HG03095 (cell line): ENCODE measurements around the gene ADCY9.
"Not testable (repeated sequence)": the region's sequence is repeated elsewhere in the genome, so short reads cannot be mapped to it uniquely, and the experiment has no call there.

Experiments
- ATAC-seq: cut with Tn5 transposase; IDR thresholded peaks from one replicate; pipeline ENCODE4 v1.9.1; 2021; ENCODE audit warnings: moderate library complexity; ENCODE audit not compliant: unreplicated experiment

ADCY9 gene

DNA sequence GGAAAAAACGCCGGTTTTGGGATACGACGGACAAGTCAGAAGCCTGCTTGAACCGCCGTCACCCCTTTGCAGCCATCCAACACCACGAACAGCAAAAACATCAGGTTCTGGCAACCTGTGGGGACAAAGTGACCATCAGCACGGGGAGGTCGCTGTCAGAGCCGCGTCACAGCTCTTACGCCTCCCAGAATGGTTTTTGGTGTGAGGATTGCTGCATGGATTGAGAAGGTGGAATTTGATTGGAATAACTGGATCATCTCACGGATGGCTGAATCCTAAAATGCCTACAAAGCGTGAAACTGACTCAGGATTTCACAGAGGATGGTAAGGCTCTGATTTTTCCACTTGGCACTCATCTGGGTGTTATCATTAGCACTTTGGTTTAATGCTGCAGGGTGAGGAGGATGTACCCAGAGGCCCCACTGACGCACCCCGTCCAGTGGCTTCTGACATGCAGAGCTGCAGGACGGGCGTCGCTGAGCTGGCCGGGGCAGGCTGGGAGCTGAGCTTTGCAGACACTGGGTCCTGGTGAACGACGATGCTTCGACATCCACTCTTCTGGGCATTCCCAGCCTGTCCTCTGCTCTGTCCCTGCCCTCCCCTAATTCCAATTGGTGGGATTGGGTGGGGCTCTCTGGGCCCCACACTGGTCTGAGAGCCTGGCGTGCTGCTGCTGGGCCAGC, 162.4 kb downstream of the ADCY9 start:
- no peak for ATAC-seq

DNA sequence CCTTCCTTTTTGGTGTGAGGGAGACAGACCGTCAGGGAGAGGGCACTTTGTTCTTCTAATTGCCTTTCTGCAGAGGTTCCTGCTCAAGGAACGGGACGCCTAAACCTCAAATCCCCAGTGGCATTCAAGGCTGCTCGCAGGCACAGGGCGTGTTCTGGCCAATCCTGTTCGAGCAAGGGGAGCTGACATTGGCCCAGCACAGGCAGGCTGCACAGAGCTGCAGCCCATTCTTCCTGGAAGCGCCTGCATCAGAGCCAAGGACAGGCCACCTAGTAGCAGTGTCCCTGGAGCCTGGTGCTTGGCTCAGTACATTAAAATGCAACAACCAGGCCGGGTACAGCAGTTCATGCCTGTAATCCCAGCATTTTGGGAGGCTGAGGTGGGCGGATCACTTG, 163.5 kb downstream of the ADCY9 start:
- ATAC-seq = no peak

DNA sequence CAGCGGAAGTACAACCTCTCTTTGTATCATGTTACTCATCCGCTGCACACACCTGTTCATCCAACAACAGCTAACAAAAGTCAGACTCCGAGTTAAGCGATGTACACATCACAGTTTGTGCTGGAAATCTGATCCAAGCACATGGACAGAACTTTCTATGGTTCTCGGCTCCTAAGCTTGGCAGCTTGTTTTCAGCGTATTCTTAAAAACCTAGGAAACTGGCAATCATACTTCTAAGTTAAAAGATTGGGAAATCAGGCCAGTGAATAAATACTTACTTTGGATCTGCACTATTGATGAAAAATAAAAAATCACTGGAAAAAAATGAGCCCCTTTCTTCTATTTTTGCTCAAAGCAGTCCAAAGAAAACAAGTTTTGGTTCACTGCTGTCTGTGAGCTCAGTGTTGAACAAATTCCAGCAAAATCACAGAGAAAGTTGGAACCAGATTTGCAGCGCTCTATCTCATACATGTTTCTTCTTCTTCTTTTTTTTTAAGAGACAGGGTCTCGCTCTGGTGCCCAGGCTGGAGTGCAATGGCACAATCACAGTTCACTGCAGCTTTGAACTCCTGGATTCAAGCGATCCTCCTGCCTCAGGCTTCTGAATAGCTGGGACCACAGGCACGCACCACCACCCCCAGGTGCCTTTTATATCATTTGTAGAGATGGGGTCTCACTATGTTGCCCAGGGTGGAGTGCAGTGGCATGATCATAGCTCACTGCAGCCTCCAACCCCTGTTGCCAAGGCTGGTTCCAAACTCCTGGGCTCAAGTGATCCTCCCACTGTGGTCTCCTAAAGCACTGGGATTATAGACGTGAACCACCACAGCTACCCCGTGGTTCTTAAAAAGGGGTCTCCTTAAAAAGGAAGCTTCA, 164.1 kb downstream of the ADCY9 start:
- no peak for ATAC-seq

DNA sequence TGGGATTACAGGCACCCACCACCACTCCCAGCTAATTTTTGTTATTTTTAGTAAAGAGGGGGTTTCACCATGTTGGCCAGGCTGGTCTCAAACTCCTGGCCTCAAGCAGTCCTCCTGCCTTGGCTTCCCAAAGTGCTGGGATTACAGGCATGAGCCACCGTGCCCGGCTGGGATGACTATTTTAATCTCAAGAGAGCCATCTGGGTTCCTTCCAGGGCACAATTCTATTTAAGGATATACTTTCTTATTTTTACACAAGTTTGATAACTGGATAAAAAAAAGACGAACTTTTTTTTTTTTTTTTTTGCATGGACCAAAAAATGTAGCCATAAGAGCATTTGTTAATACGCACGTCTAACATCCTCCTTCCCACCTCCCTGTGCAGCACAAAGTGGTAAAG, 164.9 kb downstream of the ADCY9 start:
- not testable (repeated sequence) for ATAC-seq

DNA sequence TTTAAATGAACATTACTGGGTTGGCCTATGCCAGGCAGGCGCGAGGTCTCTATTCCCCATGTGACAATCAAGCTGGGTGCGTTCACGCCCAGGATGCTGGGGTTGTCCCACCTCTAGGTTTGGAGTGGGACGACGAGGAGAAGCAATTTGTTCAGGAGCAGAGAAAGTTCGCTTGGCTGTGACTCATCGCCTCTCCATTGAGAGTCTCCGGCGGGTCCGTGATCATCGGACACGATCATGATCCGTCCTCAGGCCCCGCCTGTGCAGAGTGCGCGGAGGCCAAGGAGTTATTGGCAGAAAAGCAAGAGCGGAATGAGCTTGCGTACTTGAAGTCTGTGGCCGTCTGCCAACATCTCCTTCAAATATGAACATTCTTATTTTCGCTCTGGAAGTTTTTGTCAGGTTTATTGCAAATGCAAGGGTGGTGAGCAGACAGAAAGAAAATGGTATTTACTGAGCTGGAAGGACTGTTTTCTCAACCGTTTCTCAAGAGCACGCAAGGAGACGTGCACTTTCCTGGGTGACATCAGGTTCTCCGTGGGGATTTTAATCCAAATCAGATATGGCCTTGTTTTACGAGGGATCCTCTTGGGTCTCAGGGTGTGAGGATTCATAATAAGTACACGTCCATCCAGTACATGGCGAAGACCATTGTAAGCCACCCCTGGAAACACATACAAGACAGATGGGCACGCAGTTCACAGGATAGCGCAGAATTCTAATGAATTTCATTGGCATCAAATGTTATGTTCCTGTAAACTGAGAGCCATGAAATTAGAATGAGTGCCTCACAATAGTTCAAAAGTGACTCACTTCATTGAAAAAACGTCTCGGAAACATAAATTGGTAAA, 165.7 kb downstream of the ADCY9 start:
- no peak for ATAC-seq

DNA sequence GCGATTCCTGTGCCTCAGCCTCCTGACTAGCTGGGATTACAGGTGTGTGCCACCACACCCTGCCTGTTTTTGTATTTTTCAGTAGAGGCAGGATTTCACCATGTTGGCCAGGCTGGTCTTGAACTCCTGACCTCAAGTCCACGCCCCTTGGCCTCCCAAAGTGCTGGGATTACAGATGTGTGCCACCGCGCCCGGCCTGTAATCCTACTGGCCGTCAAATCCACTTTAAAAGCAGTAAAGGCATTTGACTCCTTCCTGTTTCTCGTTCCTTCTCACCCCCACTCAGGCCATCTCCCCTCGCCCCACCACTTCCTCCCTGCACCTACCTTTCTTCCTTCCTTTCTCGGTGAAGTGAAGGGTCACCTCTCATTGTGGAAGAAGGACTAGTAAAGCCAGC, 166.3 kb downstream of the ADCY9 start:
- no peak for ATAC-seq

DNA sequence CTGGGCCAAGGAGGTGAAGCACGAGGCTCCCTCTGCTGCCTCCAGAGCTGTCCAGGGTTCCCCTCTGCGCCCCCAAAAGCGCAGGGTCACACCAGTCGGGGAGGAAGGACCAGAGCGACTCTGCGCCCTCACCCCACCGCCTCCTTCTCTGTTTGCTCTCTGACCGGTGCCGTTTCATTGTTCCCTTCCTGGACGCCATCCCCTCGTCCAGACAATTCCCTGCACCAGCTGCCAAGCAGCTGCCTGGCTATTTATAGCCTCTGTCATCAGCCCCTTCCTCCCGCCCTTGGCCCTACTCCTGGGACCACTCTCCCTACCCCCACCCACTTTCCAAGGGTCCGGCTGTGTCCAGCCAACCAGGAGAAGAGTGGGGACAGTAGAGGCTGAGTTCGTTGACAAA, 167.0 kb downstream of the ADCY9 start:
- ATAC-seq = no peak

DNA sequence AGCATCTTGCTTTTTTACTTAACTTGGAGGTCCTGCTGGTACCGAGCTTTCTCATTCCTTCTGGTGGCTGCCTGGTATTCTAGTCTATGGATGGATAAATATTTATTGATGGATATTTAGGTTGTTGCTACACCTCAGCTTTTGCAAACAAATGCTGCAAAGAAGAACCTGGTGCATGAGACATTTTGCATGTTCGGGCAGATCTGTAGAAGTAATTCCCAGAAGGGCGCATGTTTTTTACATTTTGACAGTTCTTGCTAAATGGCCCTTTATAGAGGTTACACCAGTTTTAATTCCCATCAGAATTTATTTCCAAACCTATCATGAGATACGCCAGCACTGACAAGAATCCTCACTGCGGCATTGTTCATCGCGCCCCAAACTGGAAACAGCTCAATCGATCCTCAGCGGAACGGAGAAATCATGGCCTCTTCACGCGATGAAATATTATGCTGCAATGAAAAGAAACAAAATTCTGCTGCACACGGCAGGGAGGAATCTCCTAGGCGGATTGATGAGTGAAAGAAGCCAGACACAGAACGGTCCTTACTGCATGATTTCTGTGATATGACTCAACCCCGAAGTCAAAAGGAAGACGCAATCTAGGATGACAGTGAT, 167.8 kb downstream of the ADCY9 start:
- no peak for ATAC-seq

DNA sequence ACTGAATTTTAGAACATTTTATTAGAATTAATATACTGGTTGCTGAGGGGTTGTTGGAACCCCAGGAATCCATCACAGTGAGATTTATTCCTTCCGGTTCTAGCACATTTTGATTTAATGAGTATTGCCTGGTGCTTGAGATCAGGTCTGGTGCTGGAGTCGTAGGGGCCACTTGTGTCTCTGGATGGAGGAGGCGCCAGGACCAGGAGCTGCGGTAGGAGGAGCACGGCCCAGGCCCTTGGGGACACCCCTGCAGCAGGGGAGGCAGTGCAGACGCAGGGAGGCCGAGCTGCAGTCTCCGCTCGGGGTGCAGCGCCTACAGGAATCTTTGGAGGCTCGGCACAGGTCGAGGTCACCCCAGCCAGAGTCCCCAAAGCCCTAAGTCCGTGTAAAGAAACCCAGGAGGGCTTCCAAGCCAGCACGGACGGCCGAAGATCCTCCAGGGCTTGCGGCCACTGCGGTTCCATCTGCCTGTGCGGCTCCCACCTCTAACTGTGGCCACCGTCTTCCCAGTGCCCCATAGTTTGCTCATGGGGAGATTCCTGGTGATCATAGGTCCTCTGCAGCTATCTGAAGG, 169.6 kb downstream of the ADCY9 start:
- ATAC-seq = no peak

DNA sequence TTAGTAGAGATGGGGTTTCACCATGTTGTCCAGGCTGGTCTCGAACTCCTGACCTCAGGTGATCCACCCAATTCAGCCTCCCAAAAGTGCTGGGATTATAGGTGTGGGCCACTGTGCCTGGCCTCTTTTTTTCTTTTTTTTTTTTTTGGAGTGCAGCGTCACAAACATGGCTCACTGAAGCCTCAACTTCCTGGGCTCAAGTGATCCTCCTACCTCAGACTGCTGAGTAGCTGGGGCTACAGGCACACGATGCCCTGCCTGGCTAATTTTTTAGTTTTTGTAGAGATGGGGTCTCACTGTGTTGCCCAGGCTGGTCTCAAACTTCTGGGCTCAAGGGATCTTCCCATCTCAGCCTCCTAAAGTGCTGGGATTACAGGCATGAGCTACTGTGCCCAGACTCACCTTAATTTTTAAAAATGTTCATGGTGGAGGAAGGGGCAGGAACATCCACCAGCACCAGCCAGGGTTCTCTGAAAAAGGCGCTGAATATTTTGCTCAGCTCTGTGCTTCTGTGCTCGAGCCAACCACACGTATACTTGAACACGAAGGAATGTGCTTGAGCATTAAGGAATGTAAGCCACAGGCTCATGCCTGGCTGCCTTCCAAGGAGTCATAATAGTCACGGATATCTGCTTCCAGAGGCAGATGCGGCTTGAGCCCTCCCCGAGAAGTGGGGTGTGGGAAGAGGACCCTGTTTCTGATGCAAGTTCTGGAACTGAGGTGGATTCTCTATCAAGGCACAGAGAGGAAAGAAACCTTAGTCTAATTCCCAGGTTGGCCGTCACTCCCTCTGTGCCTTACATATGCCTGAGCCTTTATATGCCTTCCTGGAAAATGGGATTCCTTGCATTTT, 170.3 kb downstream of the ADCY9 start:
- no peak for ATAC-seq

DNA sequence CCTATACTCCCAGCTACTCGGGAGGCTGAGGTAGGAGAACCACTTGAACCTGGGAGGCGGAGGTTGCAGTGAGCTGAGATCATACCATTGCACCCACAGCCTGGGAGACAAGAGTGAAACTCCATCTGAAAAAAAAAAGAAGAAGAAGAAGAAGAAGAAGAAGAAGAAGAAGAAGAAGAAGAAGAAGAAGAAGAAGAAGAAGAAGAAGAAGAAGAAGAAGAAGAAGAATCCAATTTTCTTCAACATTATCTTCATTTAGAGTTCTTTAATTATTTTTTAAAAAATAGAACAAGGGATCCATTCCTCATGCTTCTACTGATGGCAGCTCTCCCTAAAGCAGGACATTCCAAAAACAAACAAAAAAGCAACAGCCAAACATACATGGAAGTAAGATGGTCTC, 171.8 kb downstream of the ADCY9 start:
- ATAC-seq = not testable (repeated sequence)

DNA sequence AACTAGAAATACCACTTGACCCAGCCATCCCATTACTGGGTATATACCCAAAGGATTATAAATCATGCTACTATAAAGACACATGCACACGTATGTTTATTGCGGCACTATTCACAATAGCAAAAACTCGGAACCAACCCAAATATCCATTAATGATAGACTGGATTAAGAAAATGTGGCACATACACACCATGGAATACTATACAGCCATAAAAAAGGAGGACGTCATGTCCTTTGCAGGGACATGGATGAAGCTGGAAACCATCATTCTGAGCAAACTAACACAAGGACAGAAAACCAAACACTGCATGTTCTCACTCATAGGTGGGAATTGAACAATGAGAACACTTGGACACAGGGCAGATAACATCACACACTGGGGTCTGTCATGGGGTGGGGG, 174.1 kb downstream of the ADCY9 start:
- ATAC-seq = not testable (repeated sequence)

DNA sequence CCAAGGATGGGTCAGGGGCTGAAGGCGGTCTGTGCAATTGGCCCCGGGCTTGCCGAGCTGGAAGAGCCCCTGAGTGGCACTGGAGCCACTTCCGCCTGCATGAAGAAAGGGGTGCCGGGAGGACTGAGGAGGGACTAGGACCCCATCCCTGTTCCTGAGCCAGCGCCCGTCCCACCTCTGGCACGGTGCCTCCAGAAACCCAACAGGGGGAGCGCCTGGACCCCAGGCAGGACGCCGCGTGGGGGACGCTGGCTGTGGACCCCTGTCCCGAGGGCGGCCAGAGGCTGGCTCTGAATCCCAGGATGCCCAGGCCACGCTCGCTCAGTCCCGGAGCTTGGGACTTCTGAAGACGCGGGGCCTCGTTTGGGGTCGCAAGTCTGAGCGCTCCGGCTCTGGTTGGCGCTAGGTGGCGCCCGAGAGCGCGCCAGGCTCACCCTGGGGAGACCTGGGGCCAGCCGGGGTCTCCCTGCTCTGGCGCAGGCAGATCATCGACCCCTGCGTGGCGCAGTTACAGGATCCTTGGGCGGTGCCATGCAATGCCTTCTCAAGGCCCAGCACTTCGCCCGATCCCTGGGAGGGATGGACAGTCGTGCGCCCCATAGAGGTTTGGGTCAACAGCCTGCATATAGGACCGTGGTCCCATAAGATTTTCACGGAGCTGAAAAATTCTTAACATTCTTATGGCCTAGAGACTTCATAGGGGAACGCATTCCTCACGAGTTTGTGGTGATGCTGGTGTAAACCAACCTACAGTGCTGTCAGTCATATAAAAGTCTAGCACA, 177.2 kb downstream of the ADCY9 start:
- ATAC-seq = no peak

DNA sequence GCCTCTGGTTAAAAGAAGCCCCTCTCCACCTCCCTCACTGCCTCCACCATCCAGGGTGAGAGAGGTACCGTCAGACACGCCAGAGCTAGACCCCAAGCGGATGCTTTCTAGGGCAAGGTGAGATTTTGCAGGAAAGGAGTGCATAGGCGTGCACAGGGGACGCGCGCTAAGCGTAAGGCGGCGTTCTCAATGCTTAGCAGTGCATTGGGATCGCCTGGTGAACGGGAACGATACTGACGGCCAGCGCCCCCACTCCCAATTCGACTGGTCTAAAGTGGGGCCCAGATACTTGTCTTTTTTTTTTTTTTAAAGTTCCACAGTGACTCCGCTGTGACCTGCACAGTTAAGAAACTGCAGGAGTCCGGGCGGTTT, 177.8 kb downstream of the ADCY9 start:
- ATAC-seq = no peak

DNA sequence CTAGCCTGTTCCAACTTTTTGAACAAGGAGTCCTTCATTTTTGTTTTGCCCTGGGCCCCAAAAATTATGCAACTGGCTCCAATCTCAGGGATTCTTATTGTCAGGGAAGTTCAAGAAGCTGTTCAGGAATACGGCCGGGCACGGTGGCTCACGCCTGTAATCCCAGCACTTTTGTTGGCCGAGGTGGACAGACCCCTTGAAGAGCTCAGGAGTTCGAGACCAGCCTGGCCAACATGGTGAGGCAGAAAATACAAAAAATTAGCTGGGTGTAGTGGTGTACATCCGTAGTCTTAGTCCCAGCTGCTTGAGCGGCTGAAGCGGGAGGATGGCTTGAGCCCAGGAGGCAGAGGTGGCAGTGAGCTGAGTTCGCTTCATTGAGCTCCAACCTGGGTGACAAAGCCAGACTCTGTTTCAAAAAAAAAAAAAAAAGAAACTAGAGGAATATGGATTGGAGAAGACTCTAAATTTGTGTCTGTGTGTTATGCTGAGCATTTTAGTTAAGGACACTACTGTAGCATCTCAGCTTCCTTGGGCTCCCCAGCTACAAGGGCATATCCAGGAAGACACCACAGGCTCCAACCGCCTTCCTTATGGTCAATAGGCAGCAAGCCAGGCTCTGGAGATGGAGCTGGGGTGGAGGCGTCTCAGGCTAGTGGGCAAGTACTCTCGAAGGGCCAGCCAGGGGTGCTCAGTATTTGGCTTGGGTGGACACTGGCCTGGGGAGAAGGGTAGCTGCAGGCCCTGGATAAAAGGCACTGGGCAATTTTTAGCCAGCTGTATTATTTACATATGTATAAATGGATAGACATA, 179.0 kb downstream of the ADCY9 start:
- no peak for ATAC-seq

DNA sequence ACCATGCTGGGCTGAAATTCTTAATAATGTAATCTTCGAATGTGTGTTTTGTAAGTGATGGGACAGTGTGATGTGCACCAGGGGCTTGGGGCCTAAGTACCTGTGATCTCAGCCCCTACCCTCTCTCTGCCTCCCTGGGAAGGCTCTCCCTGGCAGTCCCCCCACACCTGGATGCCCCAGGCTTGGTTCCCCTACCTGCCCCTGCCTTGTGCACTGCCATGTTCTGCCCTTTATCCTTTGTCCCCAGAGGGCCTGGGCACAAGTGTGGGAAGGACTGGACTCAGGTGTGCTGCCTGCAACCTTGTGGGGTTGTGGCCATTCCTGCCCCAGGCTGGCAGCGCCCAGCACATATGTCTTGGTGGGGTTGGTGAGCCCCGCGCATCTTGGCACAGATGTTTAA, 180.3 kb downstream of the ADCY9 start:
- ATAC-seq = no peak

DNA sequence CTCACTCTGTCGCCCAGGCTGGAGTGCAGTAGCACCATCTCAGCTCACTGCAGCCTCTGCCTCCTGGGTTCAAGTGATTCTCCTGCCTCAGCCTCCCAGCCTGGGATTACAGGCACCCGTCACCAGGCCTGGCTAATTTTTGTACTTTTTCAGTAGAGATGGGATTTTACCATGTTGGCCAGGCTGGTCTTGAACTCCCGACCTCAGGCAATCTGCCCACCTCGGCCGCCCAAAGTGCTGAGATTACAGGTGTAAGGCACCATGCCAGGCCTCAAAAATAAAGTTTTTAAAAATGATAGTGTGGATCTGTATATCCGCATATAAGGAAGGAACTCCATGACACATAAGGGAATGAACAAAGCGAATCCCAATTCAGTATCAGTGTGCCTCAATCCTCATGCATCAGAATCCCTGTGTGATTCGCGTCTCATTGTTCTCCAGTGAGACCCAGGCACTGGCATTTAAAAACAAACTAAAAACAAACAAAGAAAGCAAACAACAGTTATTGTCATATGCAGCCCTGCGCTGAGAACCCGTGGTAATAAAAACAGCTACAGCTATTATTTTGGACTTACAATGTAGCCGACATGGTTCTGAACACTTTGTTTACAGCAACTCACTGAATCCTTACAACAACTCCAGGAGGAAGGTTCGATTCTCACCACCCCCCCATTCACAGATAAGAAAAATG, 181.6 kb downstream of the ADCY9 start:
- no peak for ATAC-seq

DNA sequence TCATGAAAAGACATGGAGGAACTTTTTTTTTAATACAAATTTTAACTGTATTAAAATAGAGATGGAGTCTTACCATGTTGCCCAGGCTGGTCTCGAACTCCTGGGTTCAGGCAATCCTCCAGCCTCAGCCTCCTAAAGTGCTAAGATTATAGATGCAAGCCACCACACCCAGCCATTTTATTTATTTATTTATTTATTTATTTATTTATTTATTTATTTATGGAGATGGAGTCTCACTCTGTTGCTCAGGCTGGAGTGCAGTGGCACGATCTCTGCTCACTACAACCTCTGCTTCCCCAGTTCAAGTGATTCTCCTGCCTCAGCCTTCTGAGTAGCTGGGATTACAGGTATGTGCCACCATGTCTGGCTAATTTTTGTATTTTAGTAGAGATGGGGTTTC, 189.1 kb downstream of the ADCY9 start:
- ATAC-seq = not testable (repeated sequence)
